ENCODE results near the gene EXD3.
"Not testable (repeated sequence)": the region's sequence is repeated elsewhere in the genome, so short reads cannot be mapped to it uniquely, and the experiment has no call there.

The EXD3 gene

GRCh38 chr9:137354845-137355760 lies 67.9 kb downstream of the EXD3 start:
- DNase-seq, result no peak

- DNase-seq, result no peak
Observed at GRCh38 chr9:137354153-137354844, 68.7 kb downstream of the EXD3 start.

GRCh38 chr9:137353223-137354152 lies 69.5 kb downstream of the EXD3 start:
- DNase-seq, result no peak

GRCh38 chr9:137352511-137353222 lies 70.3 kb downstream of the EXD3 start:
- no peak for DNase-seq

- no peak for DNase-seq
Observed at GRCh38 chr9:137351781-137352501, 71.0 kb downstream of the EXD3 start.

GRCh38 chr9:137350696-137351584 lies 72.0 kb downstream of the EXD3 start:
- no peak for DNase-seq

GRCh38 chr9:137349471-137350033 lies 73.4 kb downstream of the EXD3 start:
- no peak for DNase-seq

GRCh38 chr9:137348769-137349470 lies 74.0 kb downstream of the EXD3 start:
- no peak for DNase-seq

GRCh38 chr9:137347928-137348327 lies 75.0 kb downstream of the EXD3 start:
- DNase-seq, result no peak

GRCh38 chr9:137342482-137342881 lies 80.5 kb downstream of the EXD3 start:
- no peak for DNase-seq

- DNase-seq, result no peak
Observed at GRCh38 chr9:137341227-137341626, 81.7 kb downstream of the EXD3 start.

GRCh38 chr9:137339908-137340462 lies 83.0 kb downstream of the EXD3 start:
- DNase-seq, result not testable (repeated sequence)

- no peak for DNase-seq
Observed at GRCh38 chr9:137339045-137339907, 83.7 kb downstream of the EXD3 start.

GRCh38 chr9:137336735-137337134 lies 86.2 kb downstream of the EXD3 start:
- no peak for DNase-seq

- no peak for DNase-seq
Observed at GRCh38 chr9:137333016-137333671, 89.8 kb downstream of the EXD3 start.

GRCh38 chr9:137331929-137332328 lies 91.0 kb downstream of the EXD3 start:
- DNase-seq, result no peak

GRCh38 chr9:137330689-137331088 lies 92.3 kb downstream of the EXD3 start:
- DNase-seq, result no peak

- DNase-seq, result not testable (repeated sequence)
Observed at GRCh38 chr9:137329590-137329989, 93.4 kb downstream of the EXD3 start.

All from activated naive CD4-positive, alpha-beta T cell treated with anti-CD3 and anti-CD28 coated beads, Interleukin-2, amount 50 U/mL, for 16 hours (primary cell).